ENCODE measurements around the gene CHRND. TPM values are rescaled to one million over a fixed set of nuclear protein-coding genes. Genes with fewer than 3 reads are reported as not detected.

The CHRND gene
- total and polyA plus RNA-seq, 2 of the 8 experiments (the other 6 are each of a cell fraction or from before 2014, with no cell fraction given), result 0.24 TPM; not detected in 1

GRCh38 chr2:232571026-232571474 is 45.1 kb downstream of the CHRND start:
- H2AFZ ChIP-seq (ENCODE audit: low read length), result no peak overlapping the region
- FAIRE-seq, result peak; percentile 7

More at GRCh38 chr2:232571026-232571474, 45.1 kb downstream of the CHRND start:
- Histone ChIP-seq H3K79me1 (ENCODE audit: low read depth, low read length) (no peaks in the 10 kb centered on the region; the same call in 1 of the 2 replicates), H2BK20ac (ENCODE audit: low read length) (no peak overlapping the region), H4K91ac (replicated peaks; ENCODE audit: insufficient read length, low read length) (no peak overlapping the region), H3K9me3 (ENCODE audit: insufficient read depth in 2 of 2, low read depth in 1 of 2, low read length in 1 of 2) (no peaks in the 10 kb centered on the region), H2BK12ac (ENCODE audit: low read depth, low read length) (no peak overlapping the region), H3K4me2 (ENCODE audit: insufficient read depth in 1 of 2, low read depth in 2 of 2, low read length in 2 of 2) (no peak overlapping the region), H3K36me3 (ENCODE audit: control insufficient read depth in 2 of 4, insufficient read depth in 4 of 4, low read length in 3 of 4) (peaks cover 9 to 62% (median 45%) of the 10 kb centered on the region in 4 experiments; a peak in 7 of 8 replicates), H2BK5ac (ENCODE audit: low read depth, low read length) (no peak overlapping the region), H4K5ac (ENCODE audit: insufficient read length, low read depth, low read length) (no peak overlapping the region), H3K79me2 (ENCODE audit: control insufficient read depth in 1 of 2, insufficient read depth in 2 of 2, low read length in 2 of 2) (no peaks in the 10 kb centered on the region), H3K9ac (replicated peaks in 1 of 4; ENCODE audit: extremely low read depth in 1 of 4, low read depth in 3 of 4, low read length in 3 of 4) (no peak overlapping the region), H3K14ac (ENCODE audit: insufficient read length) (no peak overlapping the region), H2BK120ac (replicated peaks; ENCODE audit: low read depth, low read length) (no peak overlapping the region), H4K20me1 (replicated peaks in 1 of 2; ENCODE audit: control insufficient read depth in 1 of 2, insufficient read depth in 2 of 2, low read length in 2 of 2) (peaks cover 0 to 8% of the 10 kb centered on the region in 2 experiments), H3K56ac (replicated peaks; ENCODE audit: insufficient read length, low read depth, low read length) (no peak overlapping the region), H2BK15ac (ENCODE audit: low read length) (no peak overlapping the region), H3K18ac (ENCODE audit: extremely low read depth, low read length) (no peak overlapping the region), H3K27me3 (replicated peaks in 1 of 4; ENCODE audit: control insufficient read depth in 3 of 4, extremely low read depth in 1 of 4, insufficient read depth in 3 of 4, low read length in 3 of 4) (no peaks in the 10 kb centered on the region), H3K4me3 (ENCODE audit: extremely low read depth in 1 of 4, insufficient read depth in 2 of 4, low read depth in 3 of 4, low read length in 4 of 4) (no peak overlapping the region), H3K23me2 (ENCODE audit: low read depth, low read length) (no peaks in the 10 kb centered on the region), H3K23ac (ENCODE audit: insufficient read length) (no peak overlapping the region), H4K8ac (ENCODE audit: extremely low read depth, insufficient read depth, low read length) (no peak overlapping the region), H3K4ac (replicated peaks; ENCODE audit: insufficient read length, low read depth, low read length) (no peak overlapping the region), H2AK5ac (ENCODE audit: low read depth, low read length) (no peak overlapping the region), H3K27ac (ENCODE audit: low read depth, low read length) (no peak overlapping the region), H3K4me1 (replicated peaks in 1 of 4; ENCODE audit: control insufficient read depth in 3 of 4, insufficient read depth in 4 of 4, low read length in 3 of 4) (no peaks in the 10 kb centered on the region)
- TF ChIP-seq TEAD4 (IDR thresholded peaks at IDR 0.05; ENCODE audit: low read depth, low read length) (no peak), EZH2 (IDR thresholded peaks at IDR 0.05; ENCODE audit: low read depth, low read length, severe bottlenecking) (no peak)
- CTCF ChIA-PET (ENCODE audit: partially characterized antibody), result interaction anchor here (1.1 kb wide), 1 partner anchor 33 kb away, joined by 3 read pairs; no protein-coding TSS in a partner anchor
- POLR2A ChIA-PET (ENCODE audit: partially characterized antibody), result interaction anchor here (0.6 to 1.8 kb wide), 5 partner anchors 8 to 124 kb away, joined by 3 to 6 read pairs (median 4); no protein-coding TSS in a partner anchor
- WGBS, 2 experiments (ENCODE audit: extremely low coverage in 1 of 2, insufficient coverage in 1 of 2, insufficient read length in 1 of 2, insufficient replicate concordance in 2 of 2, low coverage in 1 of 2, low lambda C conversion rate in 2 of 2, missing lambda C conversion rate in 1 of 2), result 86% methylated on average over 7 of the region's 7 CpGs; no CpG with 5 or more reads in 1 of the 2 experiments
- DNase-seq (ENCODE audit: low read depth in 1 of 2, low spot score in 2 of 2), result no peak
